Peyer's patch (tissue), 4 donors: ENCODE measurements around the gene GADD45A. TPM values are rescaled to one million over a fixed set of nuclear protein-coding genes. Genes with fewer than 3 reads are reported as not detected.
A peak's percentile ranks its signal among the peaks of the same experiment; 100 is the strongest.

Experiments
- DNase-seq, 3 donors: peaks; one replicate each; pipeline ENCODE4 v3.0.0-alpha.2; 2017 to 2019
- H3K27ac ChIP-seq, 4 donors: fragments of 200-600 bp; sonication (generic); one replicate each; pipeline ENCODE4 v1.5.1; 2016 to 2019
- H3K27me3 ChIP-seq, 2 donors: fragments of 200-600 bp; sonication (generic); one replicate each; pipeline ENCODE4 v1.5.1; 2019
- H3K36me3 ChIP-seq, 3 donors: fragments of 200-600 bp; sonication (generic); one replicate each; pipeline ENCODE4 v1.5.1; 2016 to 2019
- H3K4me1 ChIP-seq, 4 donors: fragments of 200-600 bp; sonication (generic); one replicate each; pipeline ENCODE4 v1.5.1; 2016 to 2019
- H3K4me3 ChIP-seq, 4 donors: fragments of 200-600 bp; sonication (generic); 1 replicate in 3 of 4; 2 replicates in 1 of 4; pipeline ENCODE4 v1.5.1; 2016 to 2019; ENCODE audit warnings: mild to moderate bottlenecking in 1 of 4
- H3K9me3 ChIP-seq, 4 donors: fragments of 200-600 bp; sonication (generic); one replicate each; pipeline ENCODE4 v1.5.1; 2016 to 2019; ENCODE audit warnings: mild to moderate bottlenecking in 1 of 4
- CTCF ChIP-seq, 6 experiments: fragments of 450-650 bp in 4 of 6; fragments of 200-600 bp in 2 of 6; sonication (generic) in 1 of 6; IDR thresholded peaks; one replicate each; pipeline ENCODE4 v1.5.1; 2017 to 2019; ENCODE audit warnings: antibody characterized with exemption in 6 of 6, mild to moderate bottlenecking in 3 of 6, moderate library complexity in 1 of 6
- POLR2A ChIP-seq, 2 donors: fragments of 450-650 bp; IDR thresholded peaks; one replicate each; pipeline ENCODE4 v1.5.1; 2017; ENCODE audit warnings: antibody characterized with exemption in 2 of 2, mild to moderate bottlenecking in 2 of 2, moderate library complexity in 2 of 2
- total RNA-seq, 4 donors: library from RNA; depleted of rRNA; stranded (reverse); fragments of >200 nt; gene quantifications; one replicate each; pipeline ENCODE4 v1.1.0, GENCODE V29; 2016

GADD45A gene
- total RNA-seq, 4 donors from 2014 or later: 22.3 to 73.7 (median 55.1) TPM

DNA sequence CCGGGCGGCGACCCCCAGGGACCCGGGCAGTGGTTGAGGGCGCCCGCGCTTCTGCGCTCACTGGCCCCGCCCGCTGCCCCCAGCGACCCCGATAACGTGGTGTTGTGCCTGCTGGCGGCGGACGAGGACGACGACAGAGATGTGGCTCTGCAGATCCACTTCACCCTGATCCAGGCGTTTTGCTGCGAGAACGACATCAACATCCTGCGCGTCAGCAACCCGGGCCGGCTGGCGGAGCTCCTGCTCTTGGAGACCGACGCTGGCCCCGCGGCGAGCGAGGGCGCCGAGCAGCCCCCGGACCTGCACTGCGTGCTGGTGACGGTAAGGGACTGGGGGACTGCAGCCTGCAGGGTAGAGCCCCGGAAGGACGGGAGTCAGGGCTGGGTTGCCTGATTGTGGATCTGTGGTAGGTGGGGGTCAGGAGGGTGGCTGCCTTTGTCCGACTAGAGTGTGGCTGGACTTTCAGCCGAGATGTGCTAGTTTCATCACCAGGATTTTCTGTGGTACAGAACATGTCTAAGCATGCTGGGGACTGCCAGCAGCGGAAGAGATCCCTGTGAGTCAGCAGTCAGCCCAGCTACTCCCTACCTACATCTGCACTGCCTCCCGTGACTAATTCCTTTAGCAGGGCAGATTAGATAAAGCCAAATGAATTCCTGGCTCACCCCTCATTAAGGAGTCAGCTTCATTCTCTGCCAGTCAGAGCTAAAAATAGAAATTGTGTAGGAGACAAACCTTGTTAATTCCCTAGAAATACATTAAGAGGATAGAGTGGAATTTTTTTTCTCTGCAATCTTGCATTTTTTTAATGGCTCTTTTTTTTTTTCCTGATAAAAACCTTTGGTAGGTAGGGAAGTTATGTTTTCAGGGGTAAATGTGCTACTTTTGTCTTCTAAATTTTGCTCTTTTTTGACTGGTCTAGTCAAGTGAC is 1.5 kb downstream of the GADD45A start:
- Histone ChIP-seq H3K4me3 (peak overlapping the region; percentile 68 to 89 (median 80)), H3K4me1 (peaks cover 0 to 30% (median 6%) of the 10 kb centered on the region in 4 donors), H3K36me3 (peaks cover 0 to 20% (median 3%) of the 10 kb centered on the region in 3 donors), H3K9me3 (no peaks in the 10 kb centered on the region), H3K27ac (peak overlapping the region; percentile 89 to 99 (median 94)), H3K27me3 (no peaks in the 10 kb centered on the region)
- peak in 1 of 6 experiments; percentile 5 for TF ChIP-seq CTCF (IDR thresholded peaks at IDR 0.05)
- TF ChIP-seq POLR2A (IDR thresholded peaks at IDR 0.05): peak; percentile 91 to 93
- DNase-seq: peak; percentile 70 to 88 (median 82)

GRCh38 chr1:67687198-67687545 is 2.2 kb downstream of the GADD45A start:
- Histone ChIP-seq H3K27me3 (no peaks in the 10 kb centered on the region), H3K9me3 (no peaks in the 10 kb centered on the region), H3K4me3 (peak overlapping the region in 3 of 4 donors; percentile 68 to 89 (median 82)), H3K4me1 (peaks cover 0 to 30% (median 6%) of the 10 kb centered on the region in 4 donors), H3K36me3 (peaks cover 0 to 20% (median 3%) of the 10 kb centered on the region in 3 donors), H3K27ac (peak overlapping the region; percentile 89 to 99 (median 94))
- TF ChIP-seq CTCF (IDR thresholded peaks at IDR 0.05): no peak
- TF ChIP-seq POLR2A (IDR thresholded peaks at IDR 0.05): no peak
- DNase-seq: no peak

- peaks cover 0 to 30% (median 6%) of the 10 kb centered on the region in 4 donors for H3K4me1 ChIP-seq
- no peak overlapping the region for H3K27ac ChIP-seq
- no peak for DNase-seq
- TF ChIP-seq CTCF (IDR thresholded peaks at IDR 0.05) (no peak), POLR2A (IDR thresholded peaks at IDR 0.05) (no peak)
- H3K27me3 ChIP-seq: no peaks in the 10 kb centered on the region
- peak overlapping the region in 2 of 4 donors; percentile 82 to 89 for H3K4me3 ChIP-seq
- H3K36me3 ChIP-seq: peaks cover 0 to 20% (median 3%) of the 10 kb centered on the region in 3 donors
- H3K9me3 ChIP-seq: no peaks in the 10 kb centered on the region
Measured at GRCh38 chr1:67687649-67688048, 2.6 kb downstream of the GADD45A start.

DNA sequence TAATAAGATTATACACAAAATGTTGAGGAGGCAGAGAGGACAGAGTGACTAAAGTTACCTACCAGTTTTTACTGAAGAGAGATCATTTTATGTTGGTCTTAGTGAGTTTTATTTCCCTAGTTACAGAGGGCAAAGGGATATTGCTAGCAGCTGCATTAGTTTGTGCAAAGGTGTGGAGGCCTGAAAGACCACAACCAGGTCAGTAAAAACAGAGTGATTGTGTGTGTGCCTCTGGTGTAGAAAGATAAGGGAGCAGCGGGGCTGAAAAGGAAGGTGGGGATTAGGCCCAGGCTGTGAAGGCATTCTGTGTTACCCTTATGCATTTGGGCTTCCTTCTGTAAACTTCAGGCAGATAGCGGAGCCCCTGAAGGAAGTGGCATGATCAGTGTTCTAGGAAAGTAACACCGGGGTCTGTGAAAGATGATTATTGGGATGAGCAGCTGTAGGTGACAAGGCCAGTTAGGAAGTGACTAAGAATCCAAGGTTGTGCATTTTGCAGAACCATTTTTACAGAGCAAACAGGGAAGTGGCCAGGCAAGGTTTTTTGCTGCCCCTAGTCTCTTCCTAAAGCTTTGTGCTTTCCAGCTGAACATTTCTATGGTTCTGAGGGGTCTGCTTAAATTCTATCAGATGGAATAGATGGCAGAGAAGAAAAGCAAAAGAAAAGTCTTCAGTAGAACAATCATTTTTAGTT is 3.7 kb downstream of the GADD45A start:
- H3K4me1 ChIP-seq: peaks cover 0 to 25% (median 6%) of the 10 kb centered on the region in 4 donors
- no peak for TF ChIP-seq CTCF (IDR thresholded peaks at IDR 0.05)
- TF ChIP-seq POLR2A (IDR thresholded peaks at IDR 0.05): no peak
- no peak overlapping the region for H3K4me3 ChIP-seq
- H3K36me3 ChIP-seq: peaks cover 0 to 20% (median 3%) of the 10 kb centered on the region in 3 donors
- no peaks in the 10 kb centered on the region for H3K27me3 ChIP-seq
- no peaks in the 10 kb centered on the region for H3K9me3 ChIP-seq
- DNase-seq: no peak
- no peak overlapping the region for H3K27ac ChIP-seq

DNA sequence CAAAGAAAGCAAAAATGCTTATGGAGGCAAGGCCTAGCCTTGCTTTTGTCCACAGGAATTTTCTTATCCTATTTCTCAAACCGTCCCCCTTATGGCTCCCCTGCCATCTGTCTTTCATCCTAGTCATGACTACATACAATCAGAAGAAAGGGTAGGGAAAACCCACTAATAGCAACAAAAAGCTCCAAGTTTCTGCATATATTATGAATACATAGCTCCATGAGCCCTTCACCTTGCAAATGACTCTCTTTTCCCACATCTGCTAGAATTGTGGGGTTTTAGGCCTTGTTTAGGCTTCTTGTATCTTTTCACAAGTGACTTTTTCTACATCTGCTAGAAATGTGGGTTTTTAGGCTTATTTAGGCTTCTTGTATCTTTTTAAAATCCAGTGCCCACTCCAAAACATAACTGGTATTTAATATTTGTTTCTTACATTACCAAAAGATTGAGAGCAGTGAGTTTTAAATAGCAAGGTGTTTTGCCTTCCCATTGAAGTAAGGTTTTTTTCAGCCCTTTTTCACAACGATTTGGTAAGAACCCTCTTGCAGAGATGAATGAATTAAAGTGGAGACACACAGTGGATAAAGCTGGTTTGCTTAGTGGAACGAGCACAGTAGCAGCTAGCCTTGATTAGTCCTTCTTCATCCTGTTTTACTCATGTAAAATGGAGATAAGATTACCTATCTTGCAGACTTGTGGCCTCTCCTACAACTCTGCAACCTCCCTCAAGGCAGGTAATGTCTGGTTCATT is 4.4 kb downstream of the GADD45A start:
- no peaks in the 10 kb centered on the region for H3K9me3 ChIP-seq
- H3K27ac ChIP-seq: no peak overlapping the region
- H3K4me3 ChIP-seq: no peak overlapping the region
- H3K4me1 ChIP-seq: peaks cover 0 to 18% (median 4%) of the 10 kb centered on the region in 4 donors
- no peak for TF ChIP-seq POLR2A (IDR thresholded peaks at IDR 0.05)
- no peak for TF ChIP-seq CTCF (IDR thresholded peaks at IDR 0.05)
- H3K27me3 ChIP-seq: no peaks in the 10 kb centered on the region
- no peak for DNase-seq
- peaks cover 0 to 20% (median 3%) of the 10 kb centered on the region in 3 donors for H3K36me3 ChIP-seq
